Loucy (cell line): ENCODE measurements around the gene TNNT3.
"Not testable (repeated sequence)": the region's sequence is repeated elsewhere in the genome, so short reads cannot be mapped to it uniquely, and the experiment has no call there.

Experiments
- H2AFZ ChIP-seq: fragments of 200-600 bp; sonication (generic); 2 replicates; pipeline ENCODE4 v1.6.0; 2016; ENCODE audit warnings: antibody characterized with exemption, mild to moderate bottlenecking, low read length, moderate library complexity
- H3F3A ChIP-seq: fragments of 200-600 bp; 2 replicates; pipeline ENCODE4 v1.6.0; 2016; ENCODE audit warnings: antibody characterized with exemption, low read depth, mild to moderate bottlenecking
- H3K27me3 ChIP-seq: fragments of 200-600 bp; sonication (generic); 2 replicates; pipeline ENCODE4 v1.6.1; 2014; ENCODE audit warnings: low read length, mild to moderate bottlenecking; ENCODE audit not compliant: insufficient read depth, poor library complexity, severe bottlenecking
- H3K36me3 ChIP-seq: fragments of 200-600 bp; sonication (generic); 2 replicates; pipeline ENCODE4 v1.6.1; 2016; ENCODE audit warnings: low read length; ENCODE audit not compliant: insufficient read depth
- H3K4me1 ChIP-seq: fragments of 200-600 bp; sonication (generic); 2 replicates; pipeline ENCODE4 v1.5.1; 2014; ENCODE audit warnings: low read length, mild to moderate bottlenecking; ENCODE audit not compliant: insufficient read depth, poor library complexity, severe bottlenecking
- H3K4me2 ChIP-seq: fragments of 200-600 bp; sonication (generic); 2 replicates; pipeline ENCODE4 v1.6.0; 2014; ENCODE audit warnings: antibody characterized with exemption, low read length, low read depth, mild to moderate bottlenecking; ENCODE audit not compliant: poor library complexity, severe bottlenecking
- H3K4me3 ChIP-seq: fragments of 200-600 bp; sonication (generic); 2 replicates; pipeline ENCODE4 v1.5.1; 2014; ENCODE audit warnings: low read length, mild to moderate bottlenecking, mixed read lengths; ENCODE audit not compliant: poor library complexity, severe bottlenecking
- H3K79me2 ChIP-seq: fragments of 200-600 bp; sonication (generic); 2 replicates; pipeline ENCODE4 v1.6.1; 2014; ENCODE audit warnings: low read length; ENCODE audit not compliant: insufficient read depth
- H3K9ac ChIP-seq: fragments of 200-600 bp; sonication (generic); 2 replicates; pipeline ENCODE4 v1.6.0; 2014; ENCODE audit warnings: mild to moderate bottlenecking, low read depth, low read length, moderate library complexity; ENCODE audit not compliant: poor library complexity, severe bottlenecking
- H3K9me2 ChIP-seq: fragments of 200-600 bp; sonication (generic); replicated peaks from 2 replicates; pipeline ENCODE4 v1.6.1; 2016; ENCODE audit warnings: low read depth, low read length, mixed read lengths
- H3K9me3 ChIP-seq: fragments of 200-600 bp; sonication (generic); 2 replicates; pipeline ENCODE4 v1.6.1; 2014; ENCODE audit warnings: mild to moderate bottlenecking, antibody characterized with exemption, low read length, low read depth; ENCODE audit not compliant: insufficient read depth
- H4K20me1 ChIP-seq: fragments of 200-600 bp; sonication (generic); 2 replicates; pipeline ENCODE4 v1.6.0; 2014; ENCODE audit warnings: antibody characterized with exemption, low read length, mild to moderate bottlenecking; ENCODE audit not compliant: insufficient read depth, poor library complexity, severe bottlenecking
- EZH2phosphoT487 ChIP-seq: fragments of 200-600 bp; IDR thresholded peaks from 2 replicates; pipeline ENCODE4 v1.6.1; 2018; ENCODE audit warnings: antibody characterized with exemption, mild to moderate bottlenecking, moderate library complexity, borderline replicate concordance
- TF ChIP-seq, protein P1 (sequence below): fragments of 200-600 bp; sonication (generic); conservative IDR thresholded peaks from 2 replicates; pipeline ENCODE4 v1.5.1; 2014; ENCODE audit warnings: mild to moderate bottlenecking, antibody characterized with exemption, low read length

TNNT3 gene

GRCh38 chr11:1882265-1883238, 37.0 kb upstream of the TNNT3 start:
- no peaks in the 10 kb centered on the region for H3F3A ChIP-seq
- peaks cover 11% of the 10 kb centered on the region for H3K4me1 ChIP-seq
- TF ChIP-seq, protein P1, sequence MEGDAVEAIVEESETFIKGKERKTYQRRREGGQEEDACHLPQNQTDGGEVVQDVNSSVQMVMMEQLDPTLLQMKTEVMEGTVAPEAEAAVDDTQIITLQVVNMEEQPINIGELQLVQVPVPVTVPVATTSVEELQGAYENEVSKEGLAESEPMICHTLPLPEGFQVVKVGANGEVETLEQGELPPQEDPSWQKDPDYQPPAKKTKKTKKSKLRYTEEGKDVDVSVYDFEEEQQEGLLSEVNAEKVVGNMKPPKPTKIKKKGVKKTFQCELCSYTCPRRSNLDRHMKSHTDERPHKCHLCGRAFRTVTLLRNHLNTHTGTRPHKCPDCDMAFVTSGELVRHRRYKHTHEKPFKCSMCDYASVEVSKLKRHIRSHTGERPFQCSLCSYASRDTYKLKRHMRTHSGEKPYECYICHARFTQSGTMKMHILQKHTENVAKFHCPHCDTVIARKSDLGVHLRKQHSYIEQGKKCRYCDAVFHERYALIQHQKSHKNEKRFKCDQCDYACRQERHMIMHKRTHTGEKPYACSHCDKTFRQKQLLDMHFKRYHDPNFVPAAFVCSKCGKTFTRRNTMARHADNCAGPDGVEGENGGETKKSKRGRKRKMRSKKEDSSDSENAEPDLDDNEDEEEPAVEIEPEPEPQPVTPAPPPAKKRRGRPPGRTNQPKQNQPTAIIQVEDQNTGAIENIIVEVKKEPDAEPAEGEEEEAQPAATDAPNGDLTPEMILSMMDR: peak; percentile 81
- no peak for TF ChIP-seq EZH2phosphoT487
- H3K36me3 ChIP-seq: peaks cover 31% of the 10 kb centered on the region; the same call in 1 of the 2 replicates
- H3K4me2 ChIP-seq: no peak overlapping the region
- H3K79me2 ChIP-seq: peaks cover 2% of the 10 kb centered on the region; the same call in 1 of the 2 replicates
- no peaks in the 10 kb centered on the region for H3K27me3 ChIP-seq
- H3K9me2 ChIP-seq: no peaks in the 10 kb centered on the region
- H4K20me1 ChIP-seq: no peaks in the 10 kb centered on the region
- H3K9me3 ChIP-seq: no peaks in the 10 kb centered on the region
- peak overlapping the region; percentile 3 for H3K9ac ChIP-seq
- H3K4me3 ChIP-seq: no peak overlapping the region
- no peak overlapping the region for H2AFZ ChIP-seq

DNA sequence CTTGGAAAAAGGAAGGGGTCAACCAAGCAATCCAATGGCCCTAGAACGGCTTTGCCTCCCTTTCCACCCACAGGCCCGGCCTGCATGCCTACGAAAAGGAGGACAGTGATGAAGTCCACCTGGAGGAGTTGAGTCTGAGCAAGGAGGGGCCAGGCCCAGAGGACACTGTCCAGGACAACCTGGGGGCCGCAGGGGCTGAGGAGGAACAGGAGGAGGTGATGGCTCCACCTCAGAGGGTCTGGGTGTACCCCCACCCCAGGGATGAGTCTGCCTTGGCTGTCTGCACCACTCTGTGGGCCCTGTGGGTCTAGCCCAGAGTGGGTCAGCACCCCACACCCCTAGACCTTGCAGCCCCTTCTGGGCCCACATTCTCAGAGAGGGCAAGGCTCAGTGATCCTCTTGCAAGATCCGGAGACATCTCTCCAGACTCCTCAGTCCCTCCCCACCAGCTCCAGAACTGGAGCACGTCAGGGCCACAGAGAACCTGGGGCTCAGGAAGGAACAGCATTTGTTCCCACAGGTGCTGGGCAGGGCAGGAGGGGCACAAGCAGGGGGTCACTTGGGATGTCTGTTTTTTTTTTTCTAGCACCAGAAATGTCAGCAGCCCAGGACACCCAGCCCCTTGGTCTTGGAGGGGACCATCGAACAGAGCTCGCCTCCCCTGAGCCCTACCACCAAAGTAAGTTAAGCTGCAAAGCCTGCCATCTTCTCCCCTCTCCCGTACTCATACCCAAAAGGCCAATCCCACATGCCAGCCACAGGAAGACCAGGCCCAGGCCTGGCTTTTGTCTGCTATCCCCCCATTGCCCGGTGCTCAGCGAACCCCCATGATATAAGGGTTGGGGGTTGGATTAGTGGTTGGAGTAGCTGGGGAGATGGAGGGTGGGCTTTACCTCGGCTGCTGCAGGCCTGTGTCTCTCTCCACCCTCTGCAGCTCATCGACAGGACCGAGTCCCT, 35.9 kb upstream of the TNNT3 start:
- H3K9me3 ChIP-seq: no peaks in the 10 kb centered on the region
- H3K36me3 ChIP-seq: peaks cover 31% of the 10 kb centered on the region; the same call in 1 of the 2 replicates
- H4K20me1 ChIP-seq: no peaks in the 10 kb centered on the region
- H2AFZ ChIP-seq: no peak overlapping the region
- no peaks in the 10 kb centered on the region for H3F3A ChIP-seq
- H3K79me2 ChIP-seq: peaks cover 11% of the 10 kb centered on the region; the same call in 1 of the 2 replicates
- no peak overlapping the region for H3K9ac ChIP-seq
- H3K27me3 ChIP-seq: no peaks in the 10 kb centered on the region
- H3K4me2 ChIP-seq: no peak overlapping the region
- TF ChIP-seq EZH2phosphoT487: no peak
- TF ChIP-seq, protein P1: no peak
- H3K4me3 ChIP-seq: no peak overlapping the region
- H3K9me2 ChIP-seq: no peaks in the 10 kb centered on the region
- peaks cover 20% of the 10 kb centered on the region for H3K4me1 ChIP-seq

DNA sequence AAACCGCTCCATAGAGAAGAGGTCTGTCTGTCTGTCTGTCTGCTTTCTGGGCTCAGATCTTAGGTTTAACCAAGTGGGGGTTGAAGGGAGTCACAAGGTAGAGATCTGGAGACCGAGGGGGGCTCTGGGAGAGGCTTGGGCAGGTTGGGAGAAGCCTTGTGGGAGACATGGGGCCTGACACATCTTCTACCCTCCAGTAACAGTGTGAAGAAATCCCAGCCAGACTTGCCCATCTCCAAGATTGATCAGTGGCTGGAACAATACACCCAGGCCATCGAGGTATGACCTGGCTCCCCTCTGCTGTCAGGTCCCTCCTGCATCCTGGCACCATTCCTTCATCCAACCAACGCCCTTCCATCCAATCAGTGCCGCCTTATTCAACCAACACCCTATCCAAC, 35.2 kb upstream of the TNNT3 start:
- no peaks in the 10 kb centered on the region for H4K20me1 ChIP-seq
- TF ChIP-seq, protein P1: no peak
- TF ChIP-seq EZH2phosphoT487: no peak
- H3K9me3 ChIP-seq: no peaks in the 10 kb centered on the region
- peaks cover 31% of the 10 kb centered on the region; the same call in 1 of the 2 replicates for H3K36me3 ChIP-seq
- H3K9ac ChIP-seq: no peak overlapping the region
- H3F3A ChIP-seq: no peaks in the 10 kb centered on the region
- no peaks in the 10 kb centered on the region for H3K9me2 ChIP-seq
- no peak overlapping the region for H3K4me2 ChIP-seq
- H2AFZ ChIP-seq: no peak overlapping the region
- H3K4me1 ChIP-seq: peaks cover 24% of the 10 kb centered on the region
- H3K79me2 ChIP-seq: peaks cover 15% of the 10 kb centered on the region; the same call in 1 of the 2 replicates
- H3K27me3 ChIP-seq: no peaks in the 10 kb centered on the region
- H3K4me3 ChIP-seq: no peak overlapping the region

GRCh38 chr11:1886551-1886950, 33.0 kb upstream of the TNNT3 start:
- H3K36me3 ChIP-seq: peaks cover 31% of the 10 kb centered on the region
- peaks cover 37% of the 10 kb centered on the region for H3K79me2 ChIP-seq
- peaks cover 24% of the 10 kb centered on the region for H3K4me1 ChIP-seq
- H3K4me3 ChIP-seq, H2AFZ ChIP-seq, H4K20me1 ChIP-seq, H3K9ac ChIP-seq, H3K4me2 ChIP-seq, H3K9me3 ChIP-seq, H3K9me2 ChIP-seq, H3K27me3 ChIP-seq, H3F3A ChIP-seq: not testable (repeated sequence)
